OCI-LY3 (cell line): ENCODE results near the gene RABGAP1.

ENCODE experiments used
- EZH2phosphoT487 ChIP-seq: fragments of 200-600 bp; shearing (Covaris generic); IDR thresholded peaks from 2 replicates; pipeline ENCODE4 v1.6.1; 2018; ENCODE audit warnings: antibody characterized with exemption, mixed run types, low read depth
- TF ChIP-seq, protein P1 (sequence below): fragments of 200-600, 300-600 bp; sonication (generic); IDR thresholded peaks from 2 replicates; pipeline ENCODE4 v1.5.1; 2014; ENCODE audit warnings: antibody characterized with exemption, low read length, low read depth

DNA sequence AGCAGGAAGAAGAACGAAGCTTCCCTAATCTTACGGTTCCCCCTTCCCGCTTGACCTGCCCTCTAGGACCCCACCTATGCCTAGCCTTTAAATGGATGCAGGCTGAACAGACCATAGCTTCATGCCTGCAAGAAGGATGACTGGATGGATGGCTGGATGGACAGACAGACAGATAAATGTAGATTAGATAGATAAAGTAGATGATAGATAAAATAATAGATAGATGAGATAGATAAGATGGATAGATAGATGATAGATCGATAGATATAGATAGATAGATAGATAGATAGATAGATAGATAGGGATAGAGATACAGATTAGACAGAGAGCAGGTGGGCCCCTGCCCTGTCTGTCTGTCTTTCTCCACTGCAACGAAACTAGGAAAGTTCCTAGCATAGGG, 164.7 kb downstream of the RABGAP1 start:
- TF ChIP-seq, protein P1, sequence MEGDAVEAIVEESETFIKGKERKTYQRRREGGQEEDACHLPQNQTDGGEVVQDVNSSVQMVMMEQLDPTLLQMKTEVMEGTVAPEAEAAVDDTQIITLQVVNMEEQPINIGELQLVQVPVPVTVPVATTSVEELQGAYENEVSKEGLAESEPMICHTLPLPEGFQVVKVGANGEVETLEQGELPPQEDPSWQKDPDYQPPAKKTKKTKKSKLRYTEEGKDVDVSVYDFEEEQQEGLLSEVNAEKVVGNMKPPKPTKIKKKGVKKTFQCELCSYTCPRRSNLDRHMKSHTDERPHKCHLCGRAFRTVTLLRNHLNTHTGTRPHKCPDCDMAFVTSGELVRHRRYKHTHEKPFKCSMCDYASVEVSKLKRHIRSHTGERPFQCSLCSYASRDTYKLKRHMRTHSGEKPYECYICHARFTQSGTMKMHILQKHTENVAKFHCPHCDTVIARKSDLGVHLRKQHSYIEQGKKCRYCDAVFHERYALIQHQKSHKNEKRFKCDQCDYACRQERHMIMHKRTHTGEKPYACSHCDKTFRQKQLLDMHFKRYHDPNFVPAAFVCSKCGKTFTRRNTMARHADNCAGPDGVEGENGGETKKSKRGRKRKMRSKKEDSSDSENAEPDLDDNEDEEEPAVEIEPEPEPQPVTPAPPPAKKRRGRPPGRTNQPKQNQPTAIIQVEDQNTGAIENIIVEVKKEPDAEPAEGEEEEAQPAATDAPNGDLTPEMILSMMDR, result no peak
- no peak for TF ChIP-seq EZH2phosphoT487
